Pulmonary artery endothelial cell (primary cell): ENCODE data around the gene IFITM2. TPM values are rescaled to one million over a fixed set of nuclear protein-coding genes. Genes with fewer than 3 reads are reported as not detected.
"Not testable (repeated sequence)": the region's sequence is repeated elsewhere in the genome, so short reads cannot be mapped to it uniquely, and the experiment has no call there.

ENCODE experiments used
- DNase-seq: peaks from one replicate; pipeline ENCODE4 v3.0.0-alpha.2; 2011; ENCODE audit warnings: low read depth, low spot score
- total RNA-seq: library from RNA; depleted of rRNA; stranded (reverse); fragments of >200 nt; gene quantifications from 2 replicates; pipeline ENCODE4 v1.2.3, GENCODE V29; 2014

The IFITM2 gene
- total RNA-seq, 1 donor from 2014 or later: 32.9 TPM

DNA sequence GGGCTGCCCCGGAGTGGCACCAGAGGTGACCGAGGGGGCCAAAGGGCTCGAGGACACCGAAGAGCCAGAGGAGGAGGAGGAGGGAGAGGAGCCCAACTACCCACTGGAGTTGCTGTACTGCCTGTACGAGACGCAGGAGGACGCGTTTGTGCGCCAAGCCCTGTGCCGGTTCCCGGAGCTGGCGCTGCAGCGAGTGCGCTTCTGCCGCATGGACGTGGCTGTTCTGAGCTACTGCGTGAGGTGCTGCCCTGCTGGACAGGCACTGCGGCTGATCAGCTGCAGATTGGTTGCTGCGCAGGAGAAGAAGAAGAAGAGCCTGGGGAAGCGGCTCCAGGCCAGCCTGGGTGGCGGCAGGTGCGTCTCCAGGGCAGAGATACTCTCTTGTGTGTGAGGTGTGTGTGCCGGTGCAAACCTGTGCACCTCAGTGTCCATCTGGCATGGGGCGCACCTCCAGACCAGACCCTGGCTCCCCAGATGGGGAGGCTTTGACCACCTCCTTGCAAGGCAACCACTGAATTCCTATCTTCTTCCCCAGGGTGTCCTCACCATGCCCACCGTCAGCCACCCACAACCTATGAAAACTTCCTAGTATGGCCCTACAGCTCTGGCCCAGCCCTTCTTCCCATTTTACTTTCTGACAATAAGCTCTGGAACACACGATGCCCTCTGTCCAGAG lies 26.0 kb upstream of the IFITM2 start:
- DNase-seq: no peak

- no peak for DNase-seq
Measured at GRCh38 chr11:282171-282570, 25.4 kb upstream of the IFITM2 start.

- DNase-seq: no peak
Measured at GRCh38 chr11:282630-283360, 24.8 kb upstream of the IFITM2 start.

GRCh38 chr11:283405-284104 lies 24.1 kb upstream of the IFITM2 start:
- DNase-seq: no peak

DNA sequence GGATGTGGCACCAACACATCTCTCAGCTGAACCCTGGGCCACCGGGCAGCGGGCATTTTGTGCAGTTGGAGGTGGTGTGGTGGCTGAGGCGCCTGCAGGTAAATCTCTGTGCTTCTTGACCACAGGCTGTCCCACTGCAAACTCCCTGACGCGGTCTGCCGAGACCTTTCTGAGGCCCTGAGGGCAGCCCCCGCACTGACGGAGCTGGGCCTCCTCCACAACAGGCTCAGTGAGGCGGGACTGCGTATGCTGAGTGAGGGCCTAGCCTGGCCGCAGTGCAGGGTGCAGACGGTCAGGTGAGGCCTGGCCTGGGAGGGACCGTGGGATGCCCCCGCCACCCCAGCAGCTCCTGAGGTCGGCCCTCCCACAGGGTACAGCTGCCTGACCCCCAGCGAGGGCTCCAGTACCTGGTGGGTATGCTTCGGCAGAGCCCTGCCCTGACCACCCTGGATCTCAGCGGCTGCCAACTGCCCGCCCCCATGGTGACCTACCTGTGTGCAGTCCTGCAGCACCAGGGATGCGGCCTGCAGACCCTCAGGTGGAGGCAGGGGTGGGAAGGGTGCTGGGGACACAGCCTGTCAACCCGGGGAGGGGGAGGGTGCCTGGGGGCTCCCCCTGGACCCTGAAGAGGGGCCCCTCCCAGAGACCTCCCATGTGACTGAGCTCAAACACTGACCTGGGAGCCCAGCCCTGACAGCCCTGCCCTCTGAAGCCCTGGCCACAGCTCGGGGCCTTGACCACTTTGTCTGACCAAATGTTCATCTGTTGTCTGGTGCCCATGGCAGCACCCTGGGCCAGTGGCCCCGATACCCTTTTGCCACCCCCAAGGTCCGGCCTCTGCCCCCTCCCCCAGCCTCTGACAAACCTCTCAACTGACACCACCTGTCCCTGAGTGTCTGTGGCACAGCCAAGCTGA lies 23.3 kb upstream of the IFITM2 start:
- DNase-seq: no peak

DNA sequence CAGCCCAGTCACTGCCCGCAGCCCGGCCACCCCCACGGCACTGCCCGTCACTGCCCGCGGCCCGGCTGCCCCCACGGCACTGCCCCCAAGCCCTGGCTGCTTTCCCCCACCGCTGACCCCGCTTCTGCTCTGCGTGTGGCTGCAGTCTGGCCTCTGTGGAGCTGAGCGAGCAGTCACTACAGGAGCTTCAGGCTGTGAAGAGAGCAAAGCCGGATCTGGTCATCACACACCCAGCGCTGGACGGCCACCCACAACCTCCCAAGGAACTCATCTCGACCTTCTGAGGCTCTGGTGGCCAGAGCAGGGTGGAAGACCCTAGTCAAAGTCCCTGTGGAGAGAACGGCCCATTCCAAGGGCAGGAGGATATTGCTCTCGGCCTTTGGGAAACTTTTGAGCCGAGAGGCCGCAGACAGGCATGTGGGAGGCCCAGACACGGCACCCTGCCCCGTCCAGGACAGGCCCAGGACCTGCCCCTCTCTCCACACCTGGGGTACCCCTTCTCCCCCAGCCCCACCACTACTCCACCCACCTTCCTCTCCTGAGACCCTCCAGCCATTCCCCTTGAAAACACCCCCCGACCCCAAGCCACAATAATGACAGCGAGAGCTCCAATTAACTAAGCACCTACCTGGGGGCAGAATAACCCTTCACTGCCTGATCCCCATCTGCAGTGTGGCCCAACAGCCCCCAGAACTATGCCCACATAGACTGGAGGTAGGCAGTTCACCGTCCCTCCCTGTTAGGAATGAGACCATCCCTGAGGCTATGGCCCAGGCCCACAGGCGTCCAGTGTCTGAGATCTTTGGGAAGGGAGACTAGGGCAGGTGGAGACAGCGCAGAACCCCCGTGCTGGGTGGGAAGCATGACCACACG lies 22.4 kb upstream of the IFITM2 start:
- DNase-seq: no peak

DNA sequence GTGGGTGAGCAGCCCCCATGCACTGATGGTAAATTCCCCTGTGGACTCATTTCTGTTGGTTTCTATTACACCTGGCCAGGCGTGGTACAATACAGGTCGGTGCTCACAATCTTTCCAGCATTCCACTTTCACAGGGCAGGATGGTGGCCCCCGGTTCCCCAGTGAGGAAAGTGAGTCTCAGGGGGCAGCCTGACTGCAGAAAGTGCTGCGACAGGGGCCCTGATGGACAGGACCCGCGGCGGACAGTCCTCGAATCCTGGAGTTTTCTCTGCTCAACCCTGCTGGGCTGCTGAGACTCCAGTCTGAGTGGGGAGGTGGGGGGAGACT lies 21.8 kb upstream of the IFITM2 start:
- DNase-seq: no peak

DNA sequence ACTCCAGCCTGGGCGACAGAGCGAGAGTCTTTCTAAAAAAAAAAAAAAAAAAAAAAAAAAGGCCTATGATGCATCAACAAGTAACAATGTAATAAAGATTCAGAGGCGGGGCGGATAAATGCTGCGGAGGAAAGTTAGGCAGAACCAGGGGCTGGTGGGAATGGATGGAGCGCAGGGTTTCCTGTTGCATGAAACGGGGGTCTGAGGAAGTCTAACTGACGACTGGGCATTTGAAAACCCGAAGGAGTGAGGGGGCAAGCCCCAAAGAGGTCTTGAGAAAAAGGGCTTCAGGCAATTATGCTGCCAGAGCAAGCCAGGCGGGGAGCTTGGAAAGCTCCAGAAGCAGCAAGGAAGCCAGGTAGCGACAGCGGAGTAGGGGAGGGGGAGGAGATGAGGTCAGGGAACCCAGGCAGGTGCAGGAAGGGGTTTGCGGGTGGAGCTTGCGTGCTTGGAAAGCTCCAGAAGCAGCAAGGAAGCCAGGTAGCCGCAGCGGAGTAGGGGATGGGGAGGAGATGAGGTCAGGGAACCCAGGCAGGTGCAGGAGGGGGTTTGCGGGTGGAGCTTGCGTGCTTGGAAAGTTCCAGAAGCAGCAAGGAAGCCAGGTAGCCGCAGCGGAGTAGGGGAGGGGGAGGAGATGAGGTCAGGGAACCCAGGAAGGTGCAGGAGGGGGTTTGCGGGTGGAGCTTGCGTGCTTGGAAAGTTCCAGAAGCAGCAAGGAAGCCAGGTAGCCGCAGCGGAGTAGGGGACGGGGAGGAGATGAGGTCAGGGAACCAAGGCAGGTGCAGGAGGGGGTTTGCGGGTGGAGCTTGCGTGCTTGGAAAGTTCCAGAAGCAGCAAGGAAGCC lies 20.4 kb upstream of the IFITM2 start:
- not testable (repeated sequence) for DNase-seq

- DNase-seq: no peak
Measured at GRCh38 chr11:287821-288477, 19.7 kb upstream of the IFITM2 start.

DNA sequence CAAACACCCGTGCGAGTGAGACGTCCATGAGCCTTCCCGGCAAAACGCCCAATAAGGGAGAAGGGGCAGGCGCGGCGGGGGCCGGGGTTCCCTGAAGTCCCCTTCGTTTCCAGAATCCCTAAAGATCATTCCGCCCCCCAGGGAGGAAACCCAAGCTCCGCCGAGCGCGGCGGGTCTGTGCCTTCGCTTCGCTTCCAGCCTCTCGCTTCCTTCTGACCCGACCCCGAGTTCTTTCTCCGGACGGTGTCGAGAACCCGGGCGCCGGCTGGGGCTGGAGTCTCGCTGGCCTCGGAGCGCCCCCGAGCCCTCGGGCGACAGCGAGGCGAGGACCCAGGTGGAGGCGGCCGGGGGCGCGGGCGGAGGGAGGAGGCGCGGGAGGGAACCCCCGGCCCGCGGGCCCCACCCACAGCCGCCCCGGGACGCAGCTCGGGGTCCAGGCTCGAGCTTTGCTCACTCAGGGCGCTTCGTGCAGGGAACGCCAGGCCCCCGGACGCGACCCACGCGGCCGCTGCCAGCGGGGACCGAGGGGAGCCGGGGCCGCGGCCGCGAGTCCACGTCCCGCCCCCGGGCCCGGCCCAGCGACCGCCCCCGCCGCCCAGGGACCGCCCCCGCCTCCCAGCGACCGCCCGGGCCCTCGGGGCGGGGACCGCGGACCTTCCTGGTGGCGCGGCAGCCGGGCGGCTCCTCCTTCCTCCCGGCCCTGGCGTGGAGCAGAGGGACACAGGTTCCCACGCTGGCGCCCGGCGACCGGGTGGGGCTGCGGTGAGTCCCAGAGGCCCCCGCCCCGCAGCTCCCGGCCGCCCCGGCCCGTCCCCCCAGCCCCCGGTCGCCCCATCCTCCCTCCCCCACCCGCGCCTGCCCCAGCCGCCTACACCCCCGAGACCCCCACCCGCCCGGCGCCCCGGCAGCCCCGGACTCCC lies 18.9 kb upstream of the IFITM2 start, which contains the start of gene PGGHG:
TSS of gene PGGHG (plus strand) at position 649 of the 920 bp plus-strand sequence. CDS start 691 bp downstream, outside the sequence.
- no peak for DNase-seq

- no peak for DNase-seq
Measured at GRCh38 chr11:289398-289711, 18.3 kb upstream of the IFITM2 start.

DNA sequence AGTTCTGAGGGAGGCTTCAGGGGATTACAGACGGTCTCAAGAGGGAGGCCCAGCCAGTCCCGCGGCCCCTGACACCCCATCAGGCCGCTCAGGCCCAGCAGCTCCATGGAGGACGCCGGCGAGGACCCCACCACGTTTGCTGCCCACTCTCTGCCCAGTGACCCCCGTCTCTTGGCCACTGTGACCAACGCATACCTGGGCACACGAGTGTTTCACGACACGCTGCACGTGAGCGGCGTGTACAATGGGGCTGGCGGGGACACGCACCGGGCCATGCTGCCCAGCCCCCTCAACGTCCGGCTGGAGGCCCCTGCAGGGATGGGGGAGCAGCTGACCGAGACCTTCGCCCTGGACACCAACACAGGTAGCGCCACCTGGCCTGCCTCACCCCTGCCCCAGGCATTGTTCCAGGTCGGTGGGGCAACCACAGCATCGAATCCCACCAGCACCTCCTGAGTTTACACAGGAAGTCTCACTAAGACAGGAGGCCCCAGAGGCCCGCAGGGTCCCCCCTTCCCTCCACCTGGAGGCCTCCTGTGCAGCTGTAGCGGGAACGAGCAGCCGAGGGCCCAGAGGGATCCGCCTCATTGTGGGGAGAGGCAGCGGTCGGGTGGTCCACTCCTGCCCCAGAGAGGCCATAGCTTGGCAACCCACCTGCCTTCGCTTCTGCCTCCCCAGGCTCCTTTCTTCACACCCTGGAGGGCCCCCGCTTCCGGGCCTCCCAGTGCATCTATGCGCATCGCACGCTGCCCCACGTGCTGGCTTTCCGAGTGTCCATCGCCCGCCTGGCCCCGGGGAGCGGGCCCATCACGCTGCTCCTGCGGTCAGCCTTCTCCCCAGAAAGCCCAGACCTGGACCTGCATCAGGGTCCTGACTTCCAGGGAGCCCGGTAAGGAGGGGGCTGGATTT lies 17.6 kb upstream of the IFITM2 start:
- DNase-seq: no peak

- DNase-seq: no peak
Measured at GRCh38 chr11:290621-291231, 16.9 kb upstream of the IFITM2 start.

GRCh38 chr11:291281-292210 lies 16.1 kb upstream of the IFITM2 start:
- DNase-seq: no peak
